Inferior parietal cortex (tissue), 1 donor: ENCODE results near the gene SLC2A8.

ENCODE experiments used
- DNase-seq: peaks from one replicate; pipeline ENCODE4 v3.0.0-alpha.2; 2016; ENCODE audit errors: extremely low spot score

The SLC2A8 gene

DNA sequence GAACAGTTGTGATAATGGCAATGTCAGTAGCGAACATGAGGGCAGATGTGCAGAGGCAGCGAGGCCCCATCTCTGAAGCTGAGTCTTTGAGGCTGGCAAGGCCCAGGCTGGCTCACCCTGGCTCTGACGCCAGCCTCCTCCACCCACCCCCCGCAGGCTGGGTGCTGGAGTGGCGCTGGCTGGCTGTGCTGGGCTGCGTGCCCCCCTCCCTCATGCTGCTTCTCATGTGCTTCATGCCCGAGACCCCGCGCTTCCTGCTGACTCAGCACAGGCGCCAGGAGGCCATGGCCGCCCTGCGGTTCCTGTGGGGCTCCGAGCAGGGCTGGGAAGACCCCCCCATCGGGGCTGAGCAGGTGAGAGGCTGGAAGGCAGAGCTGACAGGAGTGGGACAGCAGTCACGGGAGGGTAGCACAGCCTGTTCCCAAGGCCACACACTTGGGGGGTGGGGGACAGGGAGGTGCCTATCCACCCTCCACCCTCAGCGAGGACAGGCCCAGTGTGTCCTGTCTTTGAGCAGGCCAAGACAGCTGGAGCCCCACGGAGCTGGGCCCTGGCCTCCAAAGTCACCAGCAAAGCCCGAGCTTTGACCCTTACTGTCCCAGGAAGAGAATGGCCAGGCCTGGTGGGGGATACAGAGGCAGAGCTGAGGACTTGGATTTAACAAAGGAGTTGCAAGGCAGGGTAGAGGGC is 5.6 kb downstream of the SLC2A8 start:
- DNase-seq, result no peak

DNA sequence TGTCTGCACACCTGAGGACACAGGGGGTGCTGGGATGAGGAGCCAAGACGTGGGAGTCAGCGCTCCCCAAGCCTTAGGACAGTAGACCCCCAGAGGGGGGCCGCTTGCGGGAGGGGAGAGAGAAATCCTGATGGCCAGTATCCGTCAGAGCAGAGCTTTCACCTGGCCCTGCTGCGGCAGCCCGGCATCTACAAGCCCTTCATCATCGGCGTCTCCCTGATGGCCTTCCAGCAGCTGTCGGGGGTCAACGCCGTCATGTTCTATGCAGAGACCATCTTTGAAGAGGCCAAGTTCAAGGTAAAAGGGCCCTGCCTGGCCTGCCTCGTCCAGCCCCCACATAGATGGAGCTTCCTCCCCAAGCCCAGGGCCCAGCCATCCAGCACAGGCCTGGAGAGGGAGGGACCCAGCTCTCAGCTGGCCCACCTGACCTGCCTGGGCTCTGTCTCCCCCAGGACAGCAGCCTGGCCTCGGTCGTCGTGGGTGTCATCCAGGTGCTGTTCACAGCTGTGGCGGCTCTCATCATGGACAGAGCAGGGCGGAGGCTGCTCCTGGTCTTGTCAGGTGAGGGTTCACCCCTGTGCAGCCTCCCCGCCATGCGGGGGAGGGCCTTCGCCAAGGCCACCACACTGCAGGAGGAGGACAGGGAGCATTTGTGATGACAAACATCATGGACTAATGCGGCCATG is 6.7 kb downstream of the SLC2A8 start:
- DNase-seq, result no peak

DNA sequence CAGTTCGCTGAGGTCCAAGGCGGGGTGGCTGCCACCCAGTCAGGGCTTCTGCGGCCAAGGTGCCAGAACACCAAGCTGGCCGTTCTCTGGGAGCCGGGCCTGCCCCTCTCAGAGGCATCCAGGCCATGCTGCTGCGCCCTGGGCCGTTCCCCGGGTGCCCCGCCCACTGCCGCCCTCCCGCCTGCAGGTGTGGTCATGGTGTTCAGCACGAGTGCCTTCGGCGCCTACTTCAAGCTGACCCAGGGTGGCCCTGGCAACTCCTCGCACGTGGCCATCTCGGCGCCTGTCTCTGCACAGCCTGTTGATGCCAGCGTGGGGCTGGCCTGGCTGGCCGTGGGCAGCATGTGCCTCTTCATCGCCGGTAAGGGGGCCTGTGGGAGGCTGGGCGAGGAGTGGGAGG is 7.7 kb downstream of the SLC2A8 start:
- DNase-seq, result no peak

DNA sequence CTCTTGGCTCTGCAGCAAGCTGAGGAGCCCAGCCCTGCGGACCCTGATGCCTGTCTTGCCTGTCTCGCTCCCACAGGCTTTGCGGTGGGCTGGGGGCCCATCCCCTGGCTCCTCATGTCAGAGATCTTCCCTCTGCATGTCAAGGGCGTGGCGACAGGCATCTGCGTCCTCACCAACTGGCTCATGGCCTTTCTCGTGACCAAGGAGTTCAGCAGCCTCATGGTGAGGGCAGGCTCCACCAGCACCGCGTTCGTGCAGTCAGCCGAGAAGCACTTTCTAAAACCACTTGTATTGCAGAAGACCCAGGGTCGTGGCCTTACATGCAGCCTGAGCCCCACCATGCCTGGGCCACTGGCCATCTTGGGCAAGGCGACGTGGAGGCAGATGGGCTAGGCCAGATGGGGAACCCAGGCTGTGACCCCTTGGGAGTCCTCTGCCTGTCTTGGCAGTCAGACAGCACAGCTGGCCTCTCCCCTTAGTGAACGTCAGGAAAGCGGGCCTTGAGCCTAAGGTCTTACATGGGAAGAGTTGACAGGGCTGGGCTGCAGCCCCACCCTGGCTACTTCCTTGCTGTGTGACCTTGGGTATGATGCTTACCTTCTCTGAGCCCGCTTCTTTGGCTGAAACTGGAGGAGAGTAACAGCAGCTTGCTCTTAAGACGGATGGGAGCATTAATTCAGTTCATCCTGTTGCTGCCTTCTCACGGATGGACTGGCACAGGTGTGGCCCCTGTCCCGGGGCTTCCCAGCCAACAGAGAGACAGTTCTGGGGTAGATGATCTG is 8.6 kb downstream of the SLC2A8 start:
- DNase-seq, result no peak

DNA sequence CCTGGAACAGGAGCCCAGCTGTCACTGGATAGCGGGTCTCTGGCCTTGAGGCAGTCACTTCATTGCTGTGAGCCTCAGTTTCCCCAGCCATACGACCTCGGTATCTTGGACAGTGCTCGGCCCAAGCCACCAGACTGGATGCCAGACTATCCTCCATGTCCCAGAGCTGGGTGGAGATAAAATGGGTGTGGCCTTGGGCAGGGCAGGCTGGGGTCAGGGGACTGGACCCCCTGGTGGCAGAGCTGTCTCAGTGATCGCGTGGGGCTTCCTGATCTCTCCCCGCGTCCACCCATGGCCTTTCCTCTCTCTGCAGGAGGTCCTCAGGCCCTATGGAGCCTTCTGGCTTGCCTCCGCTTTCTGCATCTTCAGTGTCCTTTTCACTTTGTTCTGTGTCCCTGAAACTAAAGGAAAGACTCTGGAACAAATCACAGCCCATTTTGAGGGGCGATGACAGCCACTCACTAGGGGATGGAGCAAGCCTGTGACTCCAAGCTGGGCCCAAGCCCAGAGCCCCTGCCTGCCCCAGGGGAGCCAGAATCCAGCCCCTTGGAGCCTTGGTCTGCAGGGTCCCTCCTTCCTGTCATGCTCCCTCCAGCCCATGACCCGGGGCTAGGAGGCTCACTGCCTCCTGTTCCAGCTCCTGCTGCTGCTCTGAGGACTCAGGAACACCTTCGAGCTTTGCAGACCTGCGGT is 10.0 kb downstream of the SLC2A8 start:
- DNase-seq, result no peak

DNA sequence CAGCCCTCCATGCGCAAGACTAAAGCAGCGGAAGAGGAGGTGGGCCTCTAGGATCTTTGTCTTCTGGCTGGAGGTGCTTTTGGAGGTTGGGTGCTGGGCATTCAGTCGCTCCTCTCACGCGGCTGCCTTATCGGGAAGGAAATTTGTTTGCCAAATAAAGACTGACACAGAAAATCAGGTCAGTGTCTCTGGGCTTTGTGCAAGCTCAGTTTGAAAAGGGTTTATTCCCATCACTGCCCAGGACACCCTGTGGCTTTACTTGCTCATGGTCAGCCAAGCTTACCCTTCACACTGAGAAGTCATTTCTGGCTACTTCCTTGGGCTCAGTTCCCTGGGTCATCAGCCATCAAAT is 10.5 kb downstream of the SLC2A8 start:
- no peak for DNase-seq

DNA sequence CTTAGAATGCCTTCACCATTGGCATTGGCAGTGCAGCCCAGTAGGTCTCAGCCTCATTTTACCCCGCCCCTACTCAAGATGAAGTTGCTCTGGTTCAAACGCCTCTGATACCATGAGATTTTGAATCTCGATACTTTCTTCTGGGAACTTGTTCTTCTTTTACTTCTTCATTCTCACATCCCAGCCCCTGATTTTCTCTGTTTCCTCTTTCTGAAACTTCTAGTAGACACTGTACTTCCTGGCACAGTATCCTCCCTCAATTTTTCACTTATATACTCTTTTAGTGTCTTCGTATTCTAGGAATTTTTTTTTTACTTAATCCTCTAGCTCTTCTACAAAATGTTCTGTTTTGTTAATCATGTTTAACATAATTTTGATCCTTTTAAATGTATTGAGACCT is 14.2 kb downstream of the SLC2A8 start:
- DNase-seq, result no peak

DNA sequence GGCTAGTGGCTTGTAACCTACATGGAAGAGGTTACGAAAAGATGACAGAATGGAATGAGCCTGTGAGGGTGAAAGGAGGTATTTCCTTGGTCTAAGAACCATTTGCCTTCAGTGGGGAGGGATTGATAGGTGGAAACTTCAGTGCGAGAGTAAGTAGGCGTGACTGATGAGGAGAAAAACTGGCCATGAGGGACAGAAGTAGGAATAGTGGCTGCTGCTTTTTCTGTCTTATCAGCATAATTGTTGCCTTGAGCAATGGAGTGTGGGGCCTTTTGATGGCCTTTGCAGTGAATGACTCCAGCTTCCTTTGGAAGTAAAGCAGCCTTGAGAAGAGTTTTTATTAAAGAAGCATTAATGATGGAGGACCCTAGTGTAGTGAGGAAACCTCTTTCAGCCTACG is 18.2 kb downstream of the SLC2A8 start:
- DNase-seq, result no peak

DNA sequence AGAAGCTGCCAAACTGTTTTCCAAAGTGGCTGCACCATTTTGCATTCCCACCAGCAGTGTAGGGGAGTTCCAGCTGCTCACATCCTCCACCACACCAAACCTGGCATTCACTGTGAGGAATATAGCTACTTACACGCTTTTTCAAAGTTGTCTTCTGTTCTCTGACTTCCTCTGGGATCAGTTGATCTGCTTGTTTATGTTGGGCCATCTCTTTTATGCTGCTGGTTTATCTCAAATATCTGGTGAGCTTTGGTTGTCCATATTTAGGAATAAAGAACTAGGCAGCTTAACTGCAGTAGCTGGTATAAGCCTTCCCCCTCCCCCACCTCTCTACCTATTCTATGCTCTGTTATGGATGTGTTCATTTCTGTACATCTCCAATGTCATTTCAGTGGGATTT is 18.7 kb downstream of the SLC2A8 start:
- DNase-seq, result no peak

DNA sequence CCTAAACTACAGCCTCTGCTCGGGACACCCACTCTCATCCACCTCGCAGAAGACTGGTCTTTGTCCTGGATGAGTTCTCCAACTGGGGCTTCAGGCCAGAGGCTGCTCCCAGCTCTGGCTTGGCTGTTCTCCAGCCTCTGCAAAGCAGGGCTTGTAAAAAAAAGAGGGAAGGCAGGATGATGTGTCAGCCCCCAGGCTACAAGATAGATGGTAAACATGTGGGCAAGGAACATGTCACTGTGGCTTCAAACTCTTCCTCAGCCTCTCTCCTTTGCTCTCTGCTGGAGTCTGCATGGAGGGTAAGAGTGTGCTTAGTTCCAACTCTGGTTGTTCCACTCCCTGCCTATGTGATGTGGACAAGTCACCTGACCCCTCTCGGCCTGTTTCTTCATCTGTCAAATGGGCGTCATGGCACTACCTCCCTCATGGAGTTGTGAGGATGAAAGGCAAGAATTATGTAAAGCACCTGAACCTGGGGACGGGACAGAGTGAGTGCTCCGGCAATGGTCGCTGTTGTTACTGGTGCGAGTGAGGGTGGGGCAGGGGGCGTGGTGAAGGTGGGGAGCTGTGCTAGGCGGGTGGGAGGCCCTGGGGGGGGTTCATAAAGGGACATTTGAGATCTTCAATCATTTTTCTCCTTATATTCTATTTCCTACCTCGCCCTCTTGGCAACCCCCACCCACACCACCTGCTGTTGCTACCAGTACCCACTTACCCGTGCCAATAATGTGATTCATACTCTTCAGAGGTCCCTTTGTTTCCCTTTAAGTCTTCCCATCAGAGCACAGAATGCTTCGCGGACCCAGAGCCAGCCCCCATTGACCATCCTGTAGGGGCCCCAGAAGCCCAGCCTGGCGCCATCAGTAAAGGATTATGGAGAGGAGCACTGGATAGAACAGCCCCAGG is 20.4 kb downstream of the SLC2A8 start:
- no peak for DNase-seq

DNA sequence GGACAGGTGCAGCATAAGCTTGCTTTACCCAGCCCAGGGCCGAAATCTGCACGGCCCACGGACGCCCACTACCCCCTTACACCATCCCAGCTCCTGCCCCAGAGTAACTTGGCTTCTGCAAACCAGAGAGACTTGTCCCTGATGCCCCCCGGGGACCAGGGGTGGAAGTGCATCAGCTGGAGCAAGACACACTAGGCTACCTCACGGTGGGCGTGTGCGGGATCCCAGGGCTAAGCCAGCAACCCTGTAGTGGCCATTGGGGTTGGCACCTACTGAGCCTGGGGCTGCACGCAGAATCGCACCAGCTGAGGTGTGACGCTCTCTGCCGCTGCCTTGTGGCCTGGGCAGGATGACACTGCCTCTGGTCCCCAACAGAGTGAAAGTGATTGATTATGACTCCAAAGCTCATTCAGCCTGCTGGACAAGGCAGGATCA is 21.1 kb downstream of the SLC2A8 start:
- no peak for DNase-seq

DNA sequence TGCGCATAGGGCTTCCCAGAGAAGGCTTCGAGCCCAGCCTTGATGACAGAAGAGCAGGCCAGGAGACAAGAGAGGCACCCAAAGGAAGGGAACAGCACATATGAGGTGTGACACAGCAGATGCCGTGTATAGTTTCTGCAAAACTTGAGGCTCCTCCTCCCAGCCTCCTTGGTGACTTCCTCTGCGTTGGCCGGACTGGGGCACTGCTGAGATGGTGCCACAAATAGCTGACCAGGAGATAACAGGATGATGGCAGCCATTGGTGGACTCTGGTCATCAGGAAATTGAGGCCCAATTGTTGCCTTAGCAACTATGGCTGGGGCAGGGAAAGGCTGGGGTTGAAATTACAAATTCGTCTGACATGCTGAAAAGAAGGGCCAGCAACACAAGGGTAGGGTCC is 22.4 kb downstream of the SLC2A8 start:
- no peak for DNase-seq

DNA sequence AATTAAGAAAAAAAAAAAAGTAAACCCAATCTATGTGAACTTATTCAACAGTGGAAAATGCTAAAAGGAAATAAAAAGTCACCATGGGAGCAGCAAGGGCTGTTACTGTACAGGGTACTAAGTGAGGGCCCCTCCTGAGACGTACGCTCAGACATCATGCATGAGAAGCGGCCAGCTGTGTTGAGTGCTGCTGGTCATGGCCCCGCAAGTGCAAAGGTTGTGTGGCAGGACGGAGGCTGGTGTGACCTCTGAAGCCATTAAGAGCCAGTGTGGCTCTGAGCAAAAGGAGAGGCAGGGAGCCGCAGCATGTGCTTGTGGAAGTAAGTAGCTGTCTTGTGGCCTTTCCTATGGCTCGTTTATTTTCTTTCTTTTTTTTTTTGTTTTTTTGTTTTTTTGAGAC is 24.1 kb downstream of the SLC2A8 start:
- DNase-seq, result no peak

DNA sequence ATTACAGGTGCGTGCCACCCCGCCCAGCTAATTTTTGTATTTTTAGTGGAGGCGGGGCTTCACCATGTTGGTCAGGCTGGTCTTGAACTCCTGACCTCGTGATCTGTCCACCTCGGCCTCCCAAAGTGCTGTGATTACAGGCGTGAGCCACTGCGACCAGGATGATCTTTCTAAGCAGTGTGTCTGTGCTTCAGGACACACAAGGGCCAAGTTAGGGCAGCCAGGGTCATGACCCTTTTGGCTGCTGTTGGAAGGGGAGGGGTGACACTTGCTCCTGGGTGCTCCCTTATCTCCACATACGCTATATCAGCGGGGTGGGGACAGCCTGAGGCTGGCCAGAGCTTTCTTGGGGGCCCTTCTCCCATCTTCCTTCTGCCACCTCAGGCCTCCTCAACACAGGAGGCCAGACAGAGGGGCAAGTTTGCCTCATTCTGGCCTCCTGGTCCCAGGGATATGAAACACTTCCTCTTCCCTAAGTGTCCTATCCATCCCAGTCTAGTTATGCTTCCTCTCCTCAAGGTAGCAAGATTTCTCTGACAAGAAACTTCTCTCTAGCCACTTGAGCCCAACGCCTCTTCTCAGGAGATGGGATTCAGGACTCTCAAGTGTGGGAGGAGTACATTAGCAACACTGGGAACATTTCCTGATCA is 25.3 kb downstream of the SLC2A8 start:
- DNase-seq, result no peak

DNA sequence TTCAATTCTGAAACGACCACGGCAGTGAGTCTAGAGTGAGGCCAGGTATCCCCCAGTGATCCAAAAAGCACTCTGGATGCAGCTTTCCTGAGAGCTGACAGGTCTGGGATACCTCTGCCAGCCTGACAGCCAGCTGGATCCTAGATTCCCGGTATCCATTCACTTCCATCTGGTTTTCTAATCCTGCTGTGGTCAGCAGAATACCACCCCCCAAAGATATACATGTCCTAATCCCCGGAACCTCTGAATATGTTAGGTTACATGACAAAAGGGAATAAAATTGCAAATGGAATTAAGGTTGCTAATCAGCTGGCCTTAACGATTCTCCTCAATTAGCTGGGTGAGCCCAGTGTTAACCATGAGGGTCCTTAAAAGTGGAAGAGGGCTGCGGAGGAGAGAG is 25.8 kb downstream of the SLC2A8 start:
- DNase-seq, result no peak

DNA sequence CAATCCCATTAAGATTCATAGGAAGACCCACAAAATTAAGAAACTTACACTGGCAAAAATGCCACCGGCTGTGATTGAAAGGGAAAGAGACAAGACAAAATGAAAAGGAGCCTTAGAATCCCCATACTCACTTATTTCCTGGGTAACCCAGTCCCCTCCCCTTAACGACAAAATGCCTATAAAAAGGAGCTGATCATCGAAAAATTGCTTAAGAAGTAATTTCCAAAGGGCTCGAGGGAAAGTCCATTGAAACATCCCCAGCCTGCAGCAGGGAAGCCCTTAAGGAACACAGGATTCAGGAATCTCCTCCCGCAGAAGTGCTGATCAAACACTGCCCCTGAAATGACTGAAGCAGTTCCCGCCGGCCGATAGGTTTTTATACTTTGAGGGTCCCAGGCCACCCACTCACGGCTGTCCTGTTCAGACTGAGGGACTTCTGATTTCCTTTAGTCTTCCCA is 26.5 kb downstream of the SLC2A8 start:
- no peak for DNase-seq

DNA sequence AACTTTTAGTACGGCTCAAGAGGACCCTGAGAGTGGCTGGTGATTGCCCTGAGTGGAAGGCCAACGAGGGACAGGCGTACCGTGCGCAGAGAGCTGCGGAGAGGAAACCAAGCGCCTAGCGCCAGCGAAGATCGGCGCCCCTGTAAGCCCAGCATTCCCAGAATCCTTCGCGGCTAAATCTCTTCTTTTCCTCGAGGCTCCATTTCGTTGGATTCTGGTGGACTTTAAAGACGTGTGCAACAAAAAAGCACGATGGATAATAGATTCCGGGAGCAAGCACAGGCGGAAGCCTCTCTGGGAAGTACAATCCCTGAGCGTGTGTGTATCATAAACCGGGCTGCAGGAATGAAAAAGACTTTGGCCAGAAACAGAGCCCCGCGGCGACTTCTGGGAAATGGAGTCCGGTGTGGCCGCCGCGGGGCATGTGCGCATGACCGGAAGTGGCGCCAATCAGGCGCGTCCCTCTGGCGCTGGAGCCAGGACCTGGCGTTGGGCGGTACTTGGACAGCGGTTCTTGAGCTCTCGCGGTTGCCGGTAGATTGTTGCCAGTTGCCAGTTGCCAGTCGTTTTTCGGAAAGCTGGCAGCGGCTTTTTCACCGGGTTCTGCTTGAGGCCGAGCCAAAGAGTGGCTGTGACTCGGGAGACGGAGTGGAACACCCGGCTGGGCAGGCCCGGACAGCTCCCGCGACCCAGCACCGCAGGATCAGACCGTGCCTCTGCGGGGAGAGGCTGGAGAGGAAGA is 27.1 kb downstream of the SLC2A8 start, which contains the start of gene ZNF79:
Gene ZNF79 (plus strand): TSS at position 449 of the 742 bp plus-strand sequence. CDS start 406 bp downstream, outside the sequence.
- peak; percentile 93 for DNase-seq

DNA sequence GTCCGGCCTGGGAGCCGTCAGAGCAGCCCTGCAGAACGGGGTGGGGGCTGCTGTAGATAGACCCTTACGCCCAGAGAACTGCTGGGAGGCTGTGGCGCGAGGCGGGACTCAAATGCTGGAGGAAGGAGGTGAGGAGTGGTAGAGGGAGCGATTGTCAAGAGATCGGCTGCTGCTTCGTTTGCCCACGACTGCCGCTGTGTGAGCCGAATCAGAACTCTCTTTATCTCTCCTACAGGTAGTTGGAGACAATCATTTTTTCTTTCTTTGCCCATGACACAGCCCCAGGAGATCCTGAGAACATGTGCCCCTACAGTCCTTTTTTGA is 27.7 kb downstream of the SLC2A8 start:
- DNase-seq, result no peak

DNA sequence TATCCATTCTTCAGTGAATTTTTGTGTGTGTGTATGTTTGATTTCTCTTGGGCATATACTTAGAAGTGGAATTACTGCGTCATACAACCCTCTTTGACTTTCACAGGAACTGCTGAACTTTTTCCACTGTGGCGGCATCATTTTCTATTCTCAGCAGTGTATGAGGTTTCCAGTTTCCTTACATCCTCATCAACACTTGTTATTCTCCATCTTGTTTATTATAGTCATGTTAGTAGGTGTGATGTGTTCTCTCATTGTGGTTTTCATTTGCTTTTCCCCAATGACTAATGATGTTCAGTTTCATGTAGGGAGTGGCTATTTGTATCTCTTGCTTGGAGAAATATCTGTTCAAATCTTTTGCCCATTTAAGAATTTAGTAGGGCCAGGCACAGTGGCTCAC is 29.8 kb downstream of the SLC2A8 start:
- DNase-seq, result no peak

DNA sequence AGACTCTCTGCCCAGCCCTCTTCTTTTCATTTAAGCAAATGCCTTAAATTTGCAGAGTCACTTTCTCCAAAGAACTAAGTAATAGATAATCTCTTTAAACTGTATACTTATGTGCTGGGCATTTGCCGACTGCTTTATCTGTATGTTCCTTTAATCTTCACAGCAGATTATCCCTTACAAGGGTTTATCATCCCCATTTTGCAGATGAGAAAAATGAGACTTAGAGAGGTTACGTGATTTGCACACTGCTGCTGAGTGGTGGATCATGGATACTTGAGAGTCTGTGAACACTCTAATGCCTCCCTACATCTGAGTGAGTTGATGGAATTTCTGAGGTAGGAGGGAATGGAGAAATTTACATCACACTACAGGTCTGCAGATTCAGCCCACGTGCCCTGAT is 31.4 kb downstream of the SLC2A8 start:
- no peak for DNase-seq
